Esophagus (tissue), 2 donors: ENCODE results near the gene KRIT1. TPM values are rescaled to one million over a fixed set of nuclear protein-coding genes. Genes with fewer than 3 reads are reported as not detected.
A peak's percentile ranks its signal among the peaks of the same experiment; 100 is the strongest.

Experiments used
- H3K27ac ChIP-seq, 2 donors: one replicate each; pipeline ENCODE4 v1.5.1; 2013; ENCODE audit warnings: low read depth in 2 of 2, mild to moderate bottlenecking in 2 of 2, inconsistent platforms in 1 of 2, low read length in 1 of 2, moderate library complexity in 1 of 2
- H3K27me3 ChIP-seq, 2 donors: one replicate each; pipeline ENCODE4 v1.6.1; 2013; ENCODE audit warnings: low read length in 2 of 2, control low read depth in 1 of 2, mild to moderate bottlenecking in 1 of 2; ENCODE audit not compliant: insufficient read depth in 2 of 2, control insufficient read depth in 1 of 2
- H3K36me3 ChIP-seq, 2 donors: one replicate each; pipeline ENCODE4 v1.6.1; 2013; ENCODE audit warnings: low read length in 1 of 2; ENCODE audit not compliant: control insufficient read depth in 2 of 2, insufficient read depth in 2 of 2
- H3K4me1 ChIP-seq, 2 donors: one replicate each; pipeline ENCODE4 v1.6.1; 2013; ENCODE audit warnings: low read length in 1 of 2; ENCODE audit not compliant: control insufficient read depth in 2 of 2, insufficient read depth in 2 of 2
- H3K4me3 ChIP-seq, 2 donors: one replicate each; pipeline ENCODE4 v1.5.1; 2013; ENCODE audit warnings: low read length in 2 of 2, mild to moderate bottlenecking in 2 of 2, low read depth in 1 of 2, moderate library complexity in 1 of 2
- H3K9me3 ChIP-seq, 2 donors: one replicate each; pipeline ENCODE4 v1.6.1; 2013; ENCODE audit warnings: mild to moderate bottlenecking in 2 of 2, low read depth in 1 of 2, low read length in 1 of 2, moderate library complexity in 1 of 2; ENCODE audit not compliant: control insufficient read depth in 2 of 2, insufficient read depth in 1 of 2
- WGBS, 2 donors: extraction: QIAGEN DNeasy Blood & Tissue Kit; methylation state at CpG; one replicate each; pipeline ENCODE4 v1.1.7; 2013; 5-methylcytosine and 5-hydroxymethylcytosine counted together
- polyA plus RNA-seq, 2 donors: library from polyadenylated mRNA; stranded (reverse); fragments of 200-250 nt; gene quantifications; one replicate each; pipeline ENCODE4 v1.2.3, GENCODE V29; 2013
- donor health status: healthy with polysubstance abuse.
- donor health status: Bipolar disorder and iron deficiency.

The KRIT1 gene
- polyA plus RNA-seq, result 10 to 100 TPM; 13.7 to 15.3 TPM

DNA sequence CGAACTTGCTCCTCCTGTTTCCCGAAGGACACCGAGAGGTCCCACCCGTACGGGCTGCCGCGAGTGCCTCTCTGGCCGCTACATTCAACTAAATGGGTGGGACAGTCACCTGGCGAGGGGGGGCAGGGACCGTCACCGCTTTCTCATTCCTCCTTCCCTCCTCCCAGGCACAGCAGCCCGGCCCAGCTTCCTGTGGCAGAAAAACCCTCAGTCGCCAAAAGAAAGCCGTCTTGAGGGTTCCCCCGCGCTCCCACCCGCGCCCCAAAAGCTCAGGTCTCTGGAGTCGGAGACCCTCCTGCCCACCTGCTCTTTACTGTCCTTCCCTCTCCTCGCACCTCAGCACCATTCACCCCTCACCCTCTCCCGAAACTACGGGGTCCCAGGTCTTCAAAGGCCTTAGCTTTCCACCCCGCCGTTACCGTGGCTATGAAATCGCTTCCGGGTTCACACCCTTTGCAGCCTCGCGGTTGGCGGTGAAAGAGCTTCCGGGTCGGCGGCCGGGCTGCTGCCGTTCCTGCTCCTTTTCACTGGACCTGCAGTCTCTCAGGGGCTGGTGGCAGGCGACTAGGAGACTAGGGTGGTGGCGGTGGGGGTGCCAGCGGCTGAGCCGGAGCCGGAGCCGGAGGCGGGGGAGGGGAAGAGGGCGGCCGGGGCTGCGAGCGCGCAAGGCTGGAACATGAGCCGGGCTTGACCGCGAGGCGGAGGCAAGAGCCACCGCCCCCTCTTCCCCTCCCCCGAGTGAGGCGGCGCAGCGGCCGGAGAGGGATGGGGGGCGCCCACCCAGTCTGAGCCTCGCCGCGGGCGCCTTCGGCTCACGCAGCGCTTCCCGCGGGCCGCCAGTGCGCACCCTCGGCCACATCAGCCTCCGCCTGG is at the start of gene KRIT1, which contains the start of gene ANKIB1:
Gene KRIT1, minus strand, starts transcription at position 428 of the 873 bp plus-strand sequence. CDS start 3,779 bp downstream, outside the sequence.
Gene ANKIB1, plus strand, starts transcription at position 488 of the 873 bp plus-strand sequence. CDS start 49,005 bp downstream, outside the sequence.
- Histone ChIP-seq H3K36me3 (no peaks in the 10 kb centered on the region), H3K4me3 (peak within 1 kb of the TSS; percentile 79 to 81), H3K4me1 (no peaks in the 10 kb centered on the region), H3K9me3 (no peaks in the 10 kb centered on the region), H3K27ac (peak within 1 kb of the TSS; percentile 93 to 97), H3K27me3 (no peaks in the 10 kb centered on the region)
- 0% methylated on average over 44 to 71 of the region's 71 CpGs for WGBS, 2 donors

DNA sequence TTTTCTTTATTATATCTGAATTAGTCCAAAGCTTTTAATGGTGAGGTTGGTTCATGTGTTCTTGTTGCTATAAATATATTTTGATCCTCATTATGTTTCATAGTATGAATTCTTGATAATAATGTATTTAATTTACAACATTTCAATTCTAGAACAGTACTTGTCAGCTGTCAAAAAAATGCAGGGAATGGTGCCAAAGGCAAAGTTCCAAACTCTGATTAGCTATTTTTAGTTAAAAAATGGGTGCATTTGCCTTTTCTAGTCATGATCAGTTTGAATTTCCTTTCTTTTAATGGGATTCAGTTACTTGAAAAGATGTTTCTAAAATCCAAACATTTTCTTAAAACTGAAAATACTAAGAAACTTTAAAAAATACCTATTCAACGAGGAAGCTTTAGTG is 49.7 kb upstream of the KRIT1 start:
- 72 to 74% methylated on average over 1 of the region's 1 CpG for WGBS, 2 donors
- no peak overlapping the region for H3K27ac ChIP-seq
- H3K4me1 ChIP-seq, result no peaks in the 10 kb centered on the region
- no peaks in the 10 kb centered on the region for H3K27me3 ChIP-seq
- no peak overlapping the region for H3K4me3 ChIP-seq
- H3K9me3 ChIP-seq, result no peaks in the 10 kb centered on the region
- H3K36me3 ChIP-seq, result no peaks in the 10 kb centered on the region

DNA sequence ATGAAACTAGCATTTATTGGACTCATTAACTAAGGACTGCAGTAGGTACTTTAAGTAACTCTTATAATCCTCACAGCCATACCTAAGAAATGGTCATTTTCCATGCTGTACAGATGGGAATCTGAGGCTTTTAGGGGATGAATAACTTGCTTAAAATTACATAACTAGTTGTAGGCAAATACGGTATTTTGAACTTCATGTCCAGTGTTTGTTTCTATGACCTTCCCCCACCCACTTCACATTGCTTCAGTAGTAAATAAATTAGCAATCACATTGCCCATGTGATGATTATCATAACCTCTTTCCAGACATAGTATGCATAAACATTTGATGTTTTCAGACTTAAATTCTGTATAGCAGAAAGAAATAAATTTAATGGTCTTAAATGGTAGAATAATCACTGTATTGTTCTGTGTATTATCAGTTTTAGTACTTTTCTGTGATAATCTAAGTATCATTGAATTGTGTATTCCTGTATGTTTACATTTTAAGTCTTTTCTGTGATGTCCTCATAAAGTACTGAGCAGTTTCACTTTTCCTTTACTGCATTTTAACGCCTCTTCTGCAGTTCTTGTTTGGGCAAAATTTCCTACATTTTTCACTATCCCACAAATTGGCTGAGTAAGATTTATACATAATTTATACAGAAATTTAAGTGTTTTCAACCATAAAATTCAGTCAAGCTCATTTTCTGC is 48.3 kb upstream of the KRIT1 start:
- Histone ChIP-seq H3K27ac (no peak overlapping the region), H3K4me3 (no peak overlapping the region), H3K27me3 (no peaks in the 10 kb centered on the region), H3K4me1 (no peaks in the 10 kb centered on the region), H3K9me3 (no peaks in the 10 kb centered on the region), H3K36me3 (no peaks in the 10 kb centered on the region)
- 54 to 57% methylated on average over 2 of the region's 2 CpGs for WGBS, 2 donors

DNA sequence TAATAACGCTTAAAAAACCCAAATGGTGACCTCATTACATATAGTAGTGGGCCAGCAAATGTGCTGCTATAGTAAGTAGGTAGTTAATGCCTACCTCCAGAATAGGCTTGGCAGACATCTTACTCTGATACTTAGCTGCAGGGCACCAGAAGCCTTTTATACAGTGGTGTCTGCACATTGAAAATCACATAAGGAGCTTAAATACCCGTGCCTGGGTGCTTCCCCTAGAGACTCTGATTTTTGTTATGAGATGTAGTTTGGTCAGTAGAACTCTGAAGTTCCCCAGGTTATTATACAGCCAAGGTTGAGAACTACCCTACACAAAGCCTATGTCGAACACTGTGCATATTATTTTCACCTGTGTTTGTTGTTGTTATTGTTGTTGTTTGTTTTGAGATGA is 47.3 kb upstream of the KRIT1 start:
- 75 to 77% methylated on average over 3 of the region's 3 CpGs for WGBS, 2 donors
- Histone ChIP-seq H3K27ac (no peak overlapping the region), H3K9me3 (no peaks in the 10 kb centered on the region), H3K27me3 (no peaks in the 10 kb centered on the region), H3K36me3 (no peaks in the 10 kb centered on the region), H3K4me3 (no peak overlapping the region), H3K4me1 (no peaks in the 10 kb centered on the region)

DNA sequence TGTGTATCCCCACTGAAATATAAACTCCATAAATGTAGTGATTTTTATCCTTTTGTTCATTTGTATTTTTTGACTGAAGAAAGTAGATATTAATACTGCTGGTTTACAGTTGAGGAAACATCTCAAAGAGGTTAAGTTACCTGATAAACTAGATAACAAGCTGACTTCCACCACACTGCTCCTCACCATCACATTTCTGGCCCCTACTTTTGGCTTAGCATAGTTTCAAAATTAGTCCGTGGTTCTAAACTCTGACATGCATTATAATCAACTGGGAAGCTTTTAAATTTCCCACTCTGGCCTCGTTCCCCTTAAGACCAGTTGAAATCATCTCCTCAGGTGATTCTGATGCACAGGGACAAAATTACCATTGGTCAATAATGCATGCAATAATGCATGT is 43.6 kb upstream of the KRIT1 start:
- Histone ChIP-seq H3K36me3 (no peaks in the 10 kb centered on the region), H3K27me3 (no peaks in the 10 kb centered on the region), H3K27ac (no peak overlapping the region), H3K4me1 (no peaks in the 10 kb centered on the region), H3K4me3 (no peak overlapping the region), H3K9me3 (no peaks in the 10 kb centered on the region)
- 87 to 91% methylated on average over 2 of the region's 2 CpGs for WGBS, 2 donors

DNA sequence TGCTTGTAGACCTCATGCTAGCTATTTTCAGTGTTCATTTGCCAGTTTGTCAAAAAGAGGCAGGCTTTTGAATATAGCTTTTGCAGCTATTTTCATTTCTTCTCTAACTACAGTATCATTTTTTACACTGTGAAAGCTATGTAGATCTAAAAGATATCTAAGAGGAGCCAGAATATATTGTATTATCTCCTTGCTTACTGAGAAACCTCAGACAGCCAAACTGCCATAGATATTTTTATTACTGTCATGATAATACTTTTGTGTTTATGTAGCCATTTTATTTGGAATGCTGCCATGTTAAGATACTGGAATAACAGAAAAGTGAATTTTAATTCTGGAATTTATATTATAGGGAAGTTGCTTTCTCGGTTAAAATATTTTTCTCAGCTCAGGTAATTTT is 37.2 kb upstream of the KRIT1 start:
- Histone ChIP-seq H3K9me3 (no peaks in the 10 kb centered on the region), H3K4me1 (peaks cover 0 to 4% of the 10 kb centered on the region in 2 donors), H3K4me3 (no peak overlapping the region), H3K27me3 (no peaks in the 10 kb centered on the region), H3K36me3 (no peaks in the 10 kb centered on the region), H3K27ac (no peak overlapping the region)
- WGBS, 2 donors, result 77 to 91% methylated on average over 1 of the region's 1 CpG

DNA sequence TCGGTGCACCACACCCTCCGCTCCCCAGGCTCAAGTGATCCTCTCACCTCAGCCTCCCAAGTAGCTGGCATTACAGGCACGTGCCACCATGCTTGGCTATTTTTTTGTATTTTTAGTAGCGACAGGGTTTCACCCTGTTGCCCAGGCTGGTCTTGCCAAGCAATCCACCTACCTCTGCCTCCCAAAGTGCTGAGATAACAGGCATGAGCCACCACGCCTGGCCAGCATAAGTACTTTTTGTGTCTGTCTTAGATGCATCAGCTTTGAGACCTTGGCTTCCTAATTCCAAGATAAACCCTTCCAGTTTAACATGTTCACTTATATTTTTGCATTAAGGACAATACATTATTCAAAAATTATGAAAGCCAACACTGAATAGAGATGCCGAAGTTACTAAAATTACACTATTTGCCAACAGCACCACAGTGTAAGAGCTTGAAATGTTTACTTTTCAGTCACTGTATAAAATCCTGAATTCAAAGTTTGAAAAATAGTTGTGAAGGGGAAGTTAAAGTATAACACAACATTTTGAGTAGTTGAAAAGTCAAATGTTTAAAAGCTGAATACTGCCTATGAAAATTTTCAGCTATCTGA is 36.6 kb upstream of the KRIT1 start:
- Histone ChIP-seq H3K27me3 (no peaks in the 10 kb centered on the region), H3K9me3 (no peaks in the 10 kb centered on the region), H3K27ac (no peak overlapping the region), H3K4me3 (no peak overlapping the region), H3K4me1 (peaks cover 0 to 4% of the 10 kb centered on the region in 2 donors), H3K36me3 (no peaks in the 10 kb centered on the region)
- 91 to 92% methylated on average over 6 of the region's 6 CpGs for WGBS, 2 donors

DNA sequence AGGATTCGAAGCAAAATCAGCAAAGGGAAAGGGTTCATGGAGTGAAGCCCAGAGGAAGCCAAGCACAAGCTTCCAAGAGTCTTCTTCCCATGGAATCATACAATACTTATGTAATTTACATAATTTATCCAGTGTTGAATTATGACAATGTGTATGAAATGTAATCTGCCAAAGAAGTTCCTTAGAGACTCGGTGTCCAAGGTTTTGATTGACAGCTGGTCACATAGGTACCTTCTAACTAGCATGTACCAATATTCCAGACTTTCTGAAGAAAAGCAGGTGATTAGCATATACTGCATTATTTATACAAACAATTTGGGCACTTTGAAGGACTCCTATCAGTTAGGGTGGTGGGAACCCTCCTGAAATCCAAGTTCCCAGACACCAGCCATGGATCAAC is 35.3 kb upstream of the KRIT1 start:
- H3K36me3 ChIP-seq, result no peaks in the 10 kb centered on the region
- H3K27me3 ChIP-seq, result no peaks in the 10 kb centered on the region
- peaks cover 0 to 4% of the 10 kb centered on the region in 2 donors for H3K4me1 ChIP-seq
- no peaks in the 10 kb centered on the region for H3K9me3 ChIP-seq
- H3K4me3 ChIP-seq, result no peak overlapping the region
- 92% methylated on average over 2 of the region's 2 CpGs for WGBS, 2 donors
- no peak overlapping the region for H3K27ac ChIP-seq

DNA sequence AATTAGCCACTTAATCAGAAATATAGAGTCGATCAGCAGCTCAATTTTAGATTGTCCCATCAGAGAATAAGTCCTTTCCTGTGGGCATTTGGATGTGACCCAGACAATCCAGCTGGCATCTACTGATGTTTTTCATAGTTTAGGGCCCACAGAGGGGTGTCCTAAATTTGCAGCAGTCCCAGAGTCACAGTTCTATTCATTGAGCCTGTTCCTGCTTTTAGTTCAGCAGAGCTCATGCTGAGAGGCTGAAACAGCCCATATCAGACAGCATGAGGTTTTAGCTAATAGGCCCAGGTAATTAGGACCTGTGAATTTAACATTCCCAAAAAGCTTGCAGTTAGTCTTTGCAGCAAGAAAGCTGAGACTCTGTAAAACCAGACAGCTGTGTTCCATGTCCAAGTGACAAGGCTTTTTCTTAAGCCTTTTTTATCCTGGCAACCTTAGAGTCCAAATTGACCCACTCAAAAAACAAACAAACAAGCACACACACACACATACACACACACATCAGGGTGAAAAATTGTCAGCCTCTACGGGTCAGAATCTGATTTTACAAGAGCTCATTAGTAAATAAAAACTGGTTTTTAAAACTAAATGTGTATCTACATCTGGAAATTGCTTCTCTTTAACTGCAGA is 33.8 kb upstream of the KRIT1 start:
- Histone ChIP-seq H3K27me3 (no peaks in the 10 kb centered on the region), H3K9me3 (no peaks in the 10 kb centered on the region), H3K4me3 (no peak overlapping the region), H3K27ac (no peak overlapping the region), H3K36me3 (no peaks in the 10 kb centered on the region), H3K4me1 (peaks cover 0 to 4% of the 10 kb centered on the region in 2 donors)
- WGBS, 2 donors, result 47 to 52% methylated on average over 2 of the region's 2 CpGs
